22Rv1 (cell line): ENCODE measurements around the gene RASSF10.

Source experiments
- CTCF ChIP-seq: fragments of 450-650 bp; IDR thresholded peaks from 2 replicates; pipeline ENCODE4 v1.5.1; 2017; ENCODE audit warnings: mild to moderate bottlenecking
- ZFX ChIP-seq: fragments of 450-650 bp; IDR thresholded peaks from 2 replicates; pipeline ENCODE4 v1.6.1; 2017; ENCODE audit warnings: antibody characterized with exemption, borderline replicate concordance

DNA sequence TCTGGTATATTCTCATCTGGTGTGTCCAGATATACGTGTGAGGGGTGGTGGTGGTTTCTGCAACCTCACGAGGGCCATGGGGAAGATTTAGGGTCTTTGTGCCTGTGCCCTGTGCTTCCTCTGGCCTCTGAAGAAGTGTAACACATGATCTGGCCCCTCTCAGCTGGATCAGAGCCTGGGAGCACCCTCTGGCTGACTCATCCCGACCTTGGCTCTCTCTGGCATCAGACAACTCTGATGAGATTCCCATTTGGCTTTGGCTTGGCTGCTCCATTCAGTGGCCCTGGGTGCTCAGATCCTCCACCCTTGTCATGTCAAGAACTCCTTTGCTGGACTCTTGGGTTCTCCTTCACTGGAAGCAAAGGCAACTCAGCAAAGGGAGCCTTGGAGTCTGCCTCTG, 45.2 kb downstream of the RASSF10 start:
- TF ChIP-seq CTCF (no peak), ZFX (no peak)
